UCSD-AML1 (cell line): ENCODE results near the gene DDX51.

Experiments used
- DNase-seq: peaks from one replicate; lab custom pipeline; 2025; ENCODE audit not compliant: unreplicated experiment; lab: John Stamatoyannopoulos, UW

DDX51 gene

GRCh38 chr12:132144115-132144809 is at the start of gene DDX51, which contains the start of gene NOC4L:
TSS of gene DDX51 (minus strand) at chr12:132144319. CDS start at chr12:132144296, 23 bp downstream.
TSS of gene NOC4L (plus strand) at chr12:132144457. CDS start at chr12:132144489, 32 bp downstream.
- peak; percentile 96 for DNase-seq

GRCh38 chr12:132191715-132192553 is 47.8 kb upstream of the DDX51 start:
- no peak for DNase-seq

GRCh38 chr12:132190834-132191500 is 46.8 kb upstream of the DDX51 start:
- no peak for DNase-seq

- peak; percentile 57 for DNase-seq
Measured at GRCh38 chr12:132190012-132190755, 46.1 kb upstream of the DDX51 start.

GRCh38 chr12:132189378-132190011 is 45.4 kb upstream of the DDX51 start:
- peak; percentile 90 for DNase-seq

- DNase-seq: no peak
Measured at GRCh38 chr12:132188916-132189325, 44.8 kb upstream of the DDX51 start.

GRCh38 chr12:132188451-132188901 is 44.4 kb upstream of the DDX51 start:
- no peak for DNase-seq

GRCh38 chr12:132187646-132188450 is 43.7 kb upstream of the DDX51 start:
- DNase-seq: no peak

GRCh38 chr12:132186857-132187620 is 42.9 kb upstream of the DDX51 start:
- DNase-seq: no peak

GRCh38 chr12:132186208-132186856 is 42.2 kb upstream of the DDX51 start:
- DNase-seq: no peak

GRCh38 chr12:132185705-132186104 is 41.6 kb upstream of the DDX51 start:
- no peak for DNase-seq

- no peak for DNase-seq
Measured at GRCh38 chr12:132182711-132183365, 38.7 kb upstream of the DDX51 start.

GRCh38 chr12:132182206-132182710 is 38.1 kb upstream of the DDX51 start:
- no peak for DNase-seq

GRCh38 chr12:132181570-132182200 is 37.6 kb upstream of the DDX51 start:
- DNase-seq: no peak

GRCh38 chr12:132180648-132181546 is 36.8 kb upstream of the DDX51 start:
- DNase-seq: no peak
